CD14-positive monocyte (primary cell): ENCODE measurements around the gene CENPH. TPM values are rescaled to one million over a fixed set of nuclear protein-coding genes. Genes with fewer than 3 reads are reported as not detected.

Source experiments
- DNase-seq, 3 donors: peaks; one replicate each; pipeline ENCODE4 v3.0.0-alpha.2; 2011 to 2022
- H2AFZ ChIP-seq: 2 replicates; pipeline ENCODE4 v1.6.0; 2012; ENCODE audit warnings: mild to moderate bottlenecking, low read depth, low read length, inconsistent platforms; ENCODE audit not compliant: insufficient read depth, poor library complexity, severe bottlenecking
- H3K27ac ChIP-seq, 2 donors: 1 replicate in 1 of 2; 2 replicates in 1 of 2; pipeline ENCODE4 v1.5.1; 2012 to 2013; ENCODE audit warnings: low read length in 2 of 2, control low read depth in 1 of 2, inconsistent platforms in 1 of 2, low read depth in 1 of 2, mild to moderate bottlenecking in 1 of 2
- H3K27me3 ChIP-seq, 2 donors: one replicate each; pipeline versions ENCODE4 v1.6.0 to v1.6.1; 2011 to 2013; ENCODE audit warnings: low read length in 2 of 2; ENCODE audit not compliant: control insufficient read depth in 2 of 2, insufficient read depth in 2 of 2
- H3K36me3 ChIP-seq, 2 donors: replicated peaks in 1 of 2; 1 replicate in 1 of 2; 2 replicates in 1 of 2; pipeline versions ENCODE4 v1.5.1 to v1.6.1; 2012 to 2013; ENCODE audit warnings: low read length in 2 of 2, control low read depth in 1 of 2, inconsistent platforms in 1 of 2, mild to moderate bottlenecking in 1 of 2; ENCODE audit not compliant: insufficient read depth in 2 of 2, control insufficient read depth in 1 of 2
- H3K4me1 ChIP-seq, 2 donors: 1 replicate in 1 of 2; 2 replicates in 1 of 2; pipeline versions ENCODE4 v1.5.1 to v1.6.1; 2012 to 2013; ENCODE audit warnings: low read length in 2 of 2, control low read depth in 1 of 2, inconsistent platforms in 1 of 2, mild to moderate bottlenecking in 1 of 2, moderate library complexity in 1 of 2; ENCODE audit not compliant: insufficient read depth in 2 of 2, control insufficient read depth in 1 of 2
- H3K4me2 ChIP-seq: replicated peaks from 2 replicates; pipeline ENCODE3; 2012; ENCODE audit warnings: low read length, moderate library complexity, mild to moderate bottlenecking; ENCODE audit not compliant: poor library complexity, severe bottlenecking; ENCODE audit errors: extremely low read depth
- H3K4me3 ChIP-seq, 3 experiments: fragments of 200-600 bp in 1 of 3; sonication (generic) in 1 of 3; replicated peaks in 1 of 3; 1 replicate in 2 of 3; 2 replicates in 1 of 3; pipeline ENCODE4 v1.5.1; 2011 to 2013; ENCODE audit warnings: low read length in 3 of 3, mild to moderate bottlenecking in 3 of 3, control low read depth in 2 of 3, low read depth in 2 of 3, inconsistent platforms in 1 of 3, moderate library complexity in 1 of 3
- H3K79me2 ChIP-seq: 2 replicates; pipeline ENCODE4 v1.6.0; 2012; ENCODE audit warnings: mild to moderate bottlenecking, control low read depth, inconsistent platforms, low read length, moderate library complexity; ENCODE audit not compliant: insufficient read depth
- H3K9ac ChIP-seq: 2 replicates; pipeline ENCODE4 v1.6.0; 2017; ENCODE audit warnings: low read length, mild to moderate bottlenecking; ENCODE audit not compliant: insufficient read depth, poor library complexity, severe bottlenecking
- H3K9me3 ChIP-seq, 2 donors: replicated peaks in 1 of 2; 1 replicate in 1 of 2; 2 replicates in 1 of 2; pipeline versions ENCODE4 v1.5.1 to v1.6.1; 2012 to 2013; ENCODE audit warnings: low read length in 2 of 2, control low read depth in 1 of 2; ENCODE audit not compliant: control insufficient read depth in 1 of 2, insufficient read depth in 1 of 2
- H4K20me1 ChIP-seq: 2 replicates; pipeline ENCODE4 v1.6.0; 2012; ENCODE audit warnings: mild to moderate bottlenecking, low read length, control low read depth, moderate library complexity; ENCODE audit not compliant: insufficient read depth
- H3K27ac Mint-ChIP-seq, 7 donors: one replicate each; pipeline ENCODE4 v1.8.0; 2020; ENCODE audit warnings: mild to moderate bottlenecking in 7 of 7, mixed read lengths in 7 of 7, moderate library complexity in 6 of 7, inconsistent platforms in 2 of 7
- H3K27me3 Mint-ChIP-seq, 3 donors: one replicate each; pipeline ENCODE4 v1.8.0; 2021 to 2022; ENCODE audit warnings: low read depth in 3 of 3, mild to moderate bottlenecking in 3 of 3, mixed read lengths in 3 of 3, moderate library complexity in 3 of 3, inconsistent platforms in 1 of 3
- H3K36me3 Mint-ChIP-seq, 2 donors: one replicate each; pipeline ENCODE4 v1.8.0; 2020; ENCODE audit warnings: mixed read lengths in 2 of 2, inconsistent platforms in 1 of 2, mild to moderate bottlenecking in 1 of 2
- H3K4me1 Mint-ChIP-seq: one replicate; pipeline ENCODE4 v1.8.0; 2020; ENCODE audit warnings: mild to moderate bottlenecking, mixed read lengths
- H3K4me3 Mint-ChIP-seq, 2 donors: one replicate each; pipeline ENCODE4 v1.8.0; 2020; ENCODE audit warnings: mild to moderate bottlenecking in 2 of 2, mixed read lengths in 2 of 2, moderate library complexity in 1 of 2
- H3K9me3 Mint-ChIP-seq, 7 donors: one replicate each; pipeline ENCODE4 v1.8.0; 2020 to 2022; ENCODE audit warnings: mixed read lengths in 7 of 7, mild to moderate bottlenecking in 6 of 7, moderate library complexity in 6 of 7, inconsistent platforms in 2 of 7
- CTCF ChIP-seq: fragments of 200-600 bp; IDR thresholded peaks from one replicate; pipeline ENCODE4 v1.8.0; 2022; ENCODE audit warnings: antibody characterized with exemption, mild to moderate bottlenecking
- WGBS: methylation state at CpG from one replicate; pipeline ENCODE4 v1.1.5; 2013; ENCODE audit warnings: missing lambda C conversion rate; ENCODE audit not compliant: insufficient coverage; 5-methylcytosine and 5-hydroxymethylcytosine counted together
- intact Hi-C, 2 donors: fragments of 100-400 bp; cut with micrococcal nuclease; formaldehyde crosslinking; loops; one replicate each; pipeline versions ENCODE4 v1.15.0 to v1.15.1; 2023
- polyA plus RNA-seq, 3 donors: library from polyadenylated mRNA; depleted of rRNA in 1 of 3; unstranded in 2 of 3; stranded (reverse) in 1 of 3; fragments of 300-500 nt in 2 of 3; fragments of >200 nt in 1 of 3; fragmentation: Illumina TruSeq in 2 of 3; gene quantifications; 1 replicate in 2 of 3; 2 replicates in 1 of 3; pipeline ENCODE4 v1.2.3, GENCODE V29; 2012 to 2021

The CENPH gene
- polyA plus RNA-seq, 3 donors = 0.57 to 0.73 (median 0.61) TPM

GRCh38 chr5:69242215-69242927 is 53.0 kb downstream of the CENPH start:
- peaks cover 8 to 54% of the 10 kb centered on the region in 2 donors for H3K36me3 ChIP-seq
- no peak overlapping the region for H3K27ac Mint-ChIP-seq
- WGBS = no CpG with 5 or more reads among the region's 8 CpGs
- no peak overlapping the region for H2AFZ ChIP-seq
- H3K9ac ChIP-seq = no peak overlapping the region
- H3K4me3 ChIP-seq = no peak overlapping the region
- H3K4me1 ChIP-seq = no peaks in the 10 kb centered on the region
- H3K4me1 Mint-ChIP-seq = peaks cover 11% of the 10 kb centered on the region
- H3K4me3 Mint-ChIP-seq = no peak overlapping the region
- peaks cover 42% of the 10 kb centered on the region for H4K20me1 ChIP-seq
- peaks cover 43 to 57% of the 10 kb centered on the region in 2 donors for H3K36me3 Mint-ChIP-seq
- H3K27me3 ChIP-seq = no peaks in the 10 kb centered on the region
- no peak overlapping the region for H3K27ac ChIP-seq
- H3K79me2 ChIP-seq = peaks cover 96% of the 10 kb centered on the region
- no peak overlapping the region for H3K4me2 ChIP-seq
- intact Hi-C loops = no loop called here
- no peaks in the 10 kb centered on the region for H3K27me3 Mint-ChIP-seq
- no peak for TF ChIP-seq CTCF
- H3K9me3 ChIP-seq = no peaks in the 10 kb centered on the region
- peaks cover 0 to 9% (median 2%) of the 10 kb centered on the region in 7 donors for H3K9me3 Mint-ChIP-seq
- DNase-seq = no peak

- peaks cover 0 to 5% of the 10 kb centered on the region in 2 donors for H3K9me3 ChIP-seq
- Mint-ChIP-seq H3K9me3 (peaks cover 2 to 16% (median 10%) of the 10 kb centered on the region in 7 donors), H3K27me3 (no peaks in the 10 kb centered on the region), H3K4me1 (peaks cover 8% of the 10 kb centered on the region), H3K4me3 (no peak overlapping the region), H3K27ac (no peak overlapping the region), H3K36me3 (peaks cover 32 to 50% of the 10 kb centered on the region in 2 donors)
- DNase-seq = no peak
- no peak overlapping the region for H3K4me3 ChIP-seq
- H3K9ac ChIP-seq = no peak overlapping the region
- no peak overlapping the region for H3K27ac ChIP-seq
- no CpG with 5 or more reads among the region's 5 CpGs for whole genome bisulfite sequencing
- intact Hi-C loops = no loop called here
- H3K27me3 ChIP-seq = no peaks in the 10 kb centered on the region
- H3K4me2 ChIP-seq = no peak overlapping the region
- TF ChIP-seq CTCF = no peak
- H2AFZ ChIP-seq = no peak overlapping the region
- peaks cover 0 to 30% of the 10 kb centered on the region in 2 donors for H3K36me3 ChIP-seq
- H4K20me1 ChIP-seq = peaks cover 42% of the 10 kb centered on the region
- H3K4me1 ChIP-seq = no peaks in the 10 kb centered on the region
- H3K79me2 ChIP-seq = peaks cover 99% of the 10 kb centered on the region
Measured at GRCh38 chr5:69245031-69245430, 55.6 kb downstream of the CENPH start.
